HG03521 (cell line): Measurements from ENCODE around the gene ZNF83.
"Not testable (repeated sequence)": the region's sequence is repeated elsewhere in the genome, so short reads cannot be mapped to it uniquely, and the experiment has no call there.

Source experiments
- ATAC-seq: cut with Tn5 transposase; IDR thresholded peaks from one replicate; pipeline ENCODE4 v1.9.1; 2021; ENCODE audit warnings: mild to moderate bottlenecking, moderate library complexity; ENCODE audit not compliant: unreplicated experiment

The ZNF83 gene

DNA sequence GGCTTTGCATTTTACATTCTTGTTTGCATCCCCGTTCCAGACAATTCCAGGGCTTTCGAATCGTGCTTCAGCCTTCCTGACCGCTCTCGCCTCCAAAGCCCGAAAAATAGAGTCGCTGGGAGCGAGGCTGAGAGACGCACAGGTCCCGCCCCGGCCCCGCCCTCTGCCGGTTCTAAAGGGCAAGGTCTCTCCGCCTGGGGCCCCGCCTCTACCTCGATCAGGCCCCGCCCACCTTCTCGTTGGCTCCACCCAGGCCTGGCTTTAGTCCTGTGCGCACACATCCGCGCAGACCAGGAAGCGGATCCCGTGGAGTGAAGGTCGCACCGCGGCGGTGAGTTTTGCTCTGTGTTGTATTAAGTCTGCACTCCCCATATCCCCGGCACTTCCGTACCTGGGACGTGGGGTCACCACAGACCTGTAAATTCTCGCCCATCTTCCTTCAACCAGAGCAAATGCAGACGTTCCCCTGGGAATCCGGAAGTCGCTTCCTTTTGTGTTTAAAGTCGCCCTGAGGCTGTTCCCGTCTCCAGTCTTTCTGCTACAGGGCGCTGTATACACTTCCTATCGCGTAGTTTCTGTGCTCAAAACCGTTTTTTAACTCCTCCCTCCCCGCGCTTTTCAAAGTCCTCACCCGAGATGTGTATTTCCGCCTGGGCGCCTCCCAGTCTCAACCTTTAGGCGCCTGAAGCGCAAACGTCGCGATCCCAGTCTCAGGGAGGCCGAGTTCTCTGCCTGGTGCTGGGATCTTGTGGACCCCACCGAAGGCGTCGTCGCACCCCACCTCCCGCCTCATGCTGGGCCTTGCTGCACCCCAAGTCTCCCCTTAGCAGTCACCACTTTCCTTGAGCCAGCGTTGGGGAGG is 67.9 kb downstream of the ZNF83 start, which contains the start of gene ZNF701:
ZNF701 (plus strand) TSS at position 288 of the 862 bp plus-strand sequence. CDS start 3,861 bp downstream, outside the sequence.
- ATAC-seq, result peak; percentile 82

GRCh38 chr19:52569638-52569999 is 68.5 kb downstream of the ZNF83 start:
- not testable (repeated sequence) for ATAC-seq

DNA sequence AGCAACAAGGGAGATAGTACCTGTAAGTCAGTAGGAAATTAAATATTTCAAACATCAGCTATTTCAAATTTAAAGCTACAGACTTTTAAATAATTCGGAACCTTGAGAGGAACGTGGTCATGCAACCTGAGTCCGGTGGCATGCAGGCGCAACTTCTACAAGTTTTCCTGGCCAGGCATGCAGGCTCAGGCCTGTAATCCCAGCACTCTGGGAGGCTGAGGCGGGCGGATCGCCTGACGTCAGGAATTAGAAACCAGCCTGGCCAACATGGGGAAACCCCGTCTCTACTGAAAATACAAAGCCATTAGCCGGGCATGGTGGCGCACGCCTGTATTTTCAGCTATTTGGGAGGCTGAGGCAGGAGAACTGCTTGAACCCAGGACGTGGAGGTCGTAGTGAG is 70.2 kb downstream of the ZNF83 start:
- no peak for ATAC-seq

- no peak for ATAC-seq
Observed at GRCh38 chr19:52566588-52566987, 71.6 kb downstream of the ZNF83 start.

GRCh38 chr19:52566121-52566520 is 72.0 kb downstream of the ZNF83 start:
- no peak for ATAC-seq
